HG03558 (cell line): ENCODE results near the gene RRBP1.

Experiments
- ATAC-seq: cut with Tn5 transposase; IDR thresholded peaks from one replicate; pipeline ENCODE4 v1.9.1; 2021; ENCODE audit warnings: moderate number of reproducible peaks; ENCODE audit not compliant: unreplicated experiment; ENCODE audit errors: extremely low read depth

The RRBP1 gene, protein sequence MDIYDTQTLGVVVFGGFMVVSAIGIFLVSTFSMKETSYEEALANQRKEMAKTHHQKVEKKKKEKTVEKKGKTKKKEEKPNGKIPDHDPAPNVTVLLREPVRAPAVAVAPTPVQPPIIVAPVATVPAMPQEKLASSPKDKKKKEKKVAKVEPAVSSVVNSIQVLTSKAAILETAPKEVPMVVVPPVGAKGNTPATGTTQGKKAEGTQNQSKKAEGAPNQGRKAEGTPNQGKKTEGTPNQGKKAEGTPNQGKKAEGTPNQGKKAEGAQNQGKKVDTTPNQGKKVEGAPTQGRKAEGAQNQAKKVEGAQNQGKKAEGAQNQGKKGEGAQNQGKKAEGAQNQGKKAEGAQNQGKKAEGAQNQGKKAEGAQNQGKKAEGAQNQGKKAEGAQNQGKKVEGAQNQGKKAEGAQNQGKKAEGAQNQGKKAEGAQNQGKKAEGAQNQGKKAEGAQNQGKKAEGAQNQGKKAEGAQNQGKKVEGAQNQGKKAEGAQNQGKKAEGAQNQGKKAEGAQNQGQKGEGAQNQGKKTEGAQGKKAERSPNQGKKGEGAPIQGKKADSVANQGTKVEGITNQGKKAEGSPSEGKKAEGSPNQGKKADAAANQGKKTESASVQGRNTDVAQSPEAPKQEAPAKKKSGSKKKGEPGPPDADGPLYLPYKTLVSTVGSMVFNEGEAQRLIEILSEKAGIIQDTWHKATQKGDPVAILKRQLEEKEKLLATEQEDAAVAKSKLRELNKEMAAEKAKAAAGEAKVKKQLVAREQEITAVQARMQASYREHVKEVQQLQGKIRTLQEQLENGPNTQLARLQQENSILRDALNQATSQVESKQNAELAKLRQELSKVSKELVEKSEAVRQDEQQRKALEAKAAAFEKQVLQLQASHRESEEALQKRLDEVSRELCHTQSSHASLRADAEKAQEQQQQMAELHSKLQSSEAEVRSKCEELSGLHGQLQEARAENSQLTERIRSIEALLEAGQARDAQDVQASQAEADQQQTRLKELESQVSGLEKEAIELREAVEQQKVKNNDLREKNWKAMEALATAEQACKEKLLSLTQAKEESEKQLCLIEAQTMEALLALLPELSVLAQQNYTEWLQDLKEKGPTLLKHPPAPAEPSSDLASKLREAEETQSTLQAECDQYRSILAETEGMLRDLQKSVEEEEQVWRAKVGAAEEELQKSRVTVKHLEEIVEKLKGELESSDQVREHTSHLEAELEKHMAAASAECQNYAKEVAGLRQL (N-terminal part only)

DNA sequence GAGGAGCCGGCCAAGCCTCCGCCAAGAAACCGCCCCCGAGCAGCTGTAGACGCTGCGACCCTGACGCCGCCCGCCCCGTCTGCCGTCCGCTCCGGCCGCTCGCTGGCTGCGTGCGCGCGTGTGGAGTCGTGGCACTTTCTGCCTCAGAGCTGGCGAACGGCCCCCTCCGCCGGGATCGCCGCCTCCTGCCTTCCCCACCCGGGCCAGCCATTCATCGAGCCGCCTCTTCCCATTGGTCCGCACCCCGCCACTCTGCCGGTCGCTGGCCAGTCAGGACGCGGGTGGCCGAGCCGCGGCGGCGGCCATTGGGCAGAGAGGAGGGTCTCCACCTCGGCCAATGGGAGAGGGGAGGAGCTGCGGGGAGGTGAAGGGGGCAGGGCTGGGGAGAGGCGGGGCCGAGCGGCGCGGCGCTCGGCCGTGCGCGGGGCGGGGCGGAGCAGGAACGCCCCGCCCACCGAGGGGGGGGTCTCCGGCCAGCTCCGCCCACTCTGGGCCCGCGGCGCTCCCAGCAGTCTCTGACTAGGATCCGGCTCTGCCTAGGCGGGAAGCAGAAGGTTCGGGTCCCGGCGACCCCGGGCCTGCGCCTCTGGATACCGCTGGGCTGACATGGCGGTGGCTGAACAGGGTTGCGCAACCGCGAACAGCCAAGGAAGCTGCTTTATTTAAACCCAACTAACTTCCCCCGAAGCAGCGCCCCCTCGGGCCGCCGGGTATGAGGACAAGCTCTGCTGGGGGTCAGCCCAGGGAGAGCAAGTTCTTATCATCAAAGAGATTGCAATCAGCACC lies at the start of gene RRBP1:
Gene RRBP1, minus strand, starts transcription at position 140 of the 786 bp plus-strand sequence. CDS start 21,735 bp downstream, outside the sequence.
- peak; percentile 67 for ATAC-seq

GRCh38 chr20:17731233-17731632 lies 49.2 kb upstream of the RRBP1 start:
- ATAC-seq, result no peak

GRCh38 chr20:17730071-17730470 lies 48.0 kb upstream of the RRBP1 start:
- no peak for ATAC-seq

GRCh38 chr20:17728074-17728473 lies 46.0 kb upstream of the RRBP1 start:
- no peak for ATAC-seq

DNA sequence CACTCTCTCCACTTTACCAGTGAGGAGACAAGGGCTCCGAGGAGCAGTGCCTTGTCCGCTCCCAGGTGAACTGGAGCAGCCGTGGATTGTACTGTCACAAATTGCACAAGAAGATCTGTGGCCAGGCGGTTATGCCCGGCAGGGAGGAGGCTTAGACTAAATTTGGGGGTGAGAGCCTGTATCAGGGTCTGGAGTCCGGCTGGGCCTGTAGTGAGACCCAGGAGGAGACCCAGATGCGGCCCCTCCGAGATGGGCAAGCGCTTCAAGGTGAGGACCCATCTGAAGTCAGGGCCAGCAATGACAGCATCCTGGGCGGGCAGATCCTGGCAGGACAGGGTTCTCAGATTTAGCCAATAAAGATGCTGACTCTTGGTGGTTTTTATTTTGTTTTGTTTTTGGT lies 45.3 kb upstream of the RRBP1 start:
- ATAC-seq, result no peak

GRCh38 chr20:17726902-17727301 lies 44.9 kb upstream of the RRBP1 start:
- no peak for ATAC-seq

GRCh38 chr20:17725094-17725835 lies 43.2 kb upstream of the RRBP1 start:
- ATAC-seq, result no peak

- no peak for ATAC-seq
These were observed 41.3 kb upstream of the RRBP1 start for GRCh38 chr20:17723301-17723691.

GRCh38 chr20:17722493-17723300 lies 40.7 kb upstream of the RRBP1 start:
- ATAC-seq, result no peak

- ATAC-seq, result no peak
These were observed 39.9 kb upstream of the RRBP1 start for GRCh38 chr20:17721802-17722486.

DNA sequence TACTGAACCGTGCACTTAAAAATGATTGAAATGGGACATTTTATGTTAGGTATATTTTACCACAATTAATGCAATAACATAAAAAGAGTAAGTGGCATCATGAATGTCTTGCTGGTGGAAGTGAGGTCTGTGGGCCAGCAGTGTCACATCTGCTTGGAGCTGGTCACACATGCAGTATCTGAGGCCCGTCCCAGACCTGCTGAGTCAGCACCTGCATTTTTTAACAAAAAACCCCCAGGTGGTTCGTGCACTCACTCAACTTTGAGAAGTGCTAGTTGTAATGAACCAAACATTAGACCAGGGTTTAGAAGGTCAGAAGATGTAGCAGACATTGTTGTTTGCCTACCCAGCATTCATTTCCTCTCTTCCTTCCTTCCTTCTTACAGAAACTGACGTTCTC lies 38.7 kb upstream of the RRBP1 start:
- no peak for ATAC-seq

DNA sequence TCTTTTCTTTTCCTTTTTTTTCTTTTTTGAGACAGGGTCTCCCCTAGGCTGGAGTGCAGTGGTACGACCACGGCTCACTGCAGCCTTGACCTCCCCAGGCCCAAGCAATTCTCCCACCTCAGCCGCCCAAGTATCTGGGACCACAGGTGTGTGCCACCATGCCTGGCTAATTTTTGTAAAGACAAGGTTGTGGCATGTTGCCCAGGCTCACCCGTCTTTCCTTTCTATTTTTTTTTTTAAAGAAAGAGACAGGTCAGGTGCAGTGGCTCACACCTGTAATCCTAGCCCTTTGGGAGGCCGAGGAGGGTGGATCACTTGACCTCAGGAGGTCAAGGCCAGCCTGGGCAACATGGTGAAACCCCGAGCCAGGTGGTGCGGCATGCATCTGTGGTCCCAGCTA lies 34.3 kb upstream of the RRBP1 start:
- no peak for ATAC-seq

DNA sequence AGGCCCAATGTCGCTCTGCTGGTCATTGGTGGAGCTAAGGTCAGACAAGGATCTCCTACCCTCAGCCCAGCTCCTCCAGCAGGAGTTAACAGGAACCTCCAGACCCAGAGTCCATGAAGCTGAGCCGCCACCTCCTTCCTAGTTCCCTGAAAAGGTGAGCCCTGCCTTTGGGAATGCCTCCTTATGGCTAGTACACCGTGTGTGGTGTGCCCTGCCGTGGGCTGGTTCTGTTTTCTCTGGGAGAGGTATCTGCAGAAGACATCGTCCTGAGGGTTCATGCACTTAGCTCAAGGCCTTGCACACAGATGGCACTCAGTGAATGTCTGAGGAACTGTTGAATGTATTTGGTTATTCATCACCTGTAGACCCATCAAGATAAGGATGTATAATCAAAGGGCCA lies 33.0 kb upstream of the RRBP1 start:
- ATAC-seq, result no peak

DNA sequence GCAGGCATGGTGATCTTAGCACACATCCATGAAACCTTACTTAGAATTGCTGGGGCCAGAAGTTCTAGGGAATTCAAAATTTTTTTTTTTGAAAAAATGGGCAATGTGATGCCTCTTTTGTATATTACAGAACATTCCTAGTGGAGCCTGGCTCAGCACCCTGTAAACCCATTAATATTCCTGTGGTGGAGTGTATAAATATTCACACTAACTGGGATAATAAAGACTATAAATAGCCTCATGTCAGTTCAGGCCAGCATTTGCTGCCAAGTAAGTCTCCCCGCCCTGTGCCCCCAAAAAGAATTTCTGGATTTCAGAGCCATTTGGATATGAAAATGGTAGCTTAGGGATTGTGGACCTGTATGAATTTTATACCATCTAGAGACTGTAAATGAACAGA lies 32.6 kb upstream of the RRBP1 start:
- no peak for ATAC-seq

GRCh38 chr20:17712708-17713107 lies 30.7 kb upstream of the RRBP1 start:
- ATAC-seq, result no peak

GRCh38 chr20:17712201-17712600 lies 30.2 kb upstream of the RRBP1 start:
- ATAC-seq, result no peak

GRCh38 chr20:17711267-17711627 lies 29.2 kb upstream of the RRBP1 start:
- no peak for ATAC-seq
